Caco-2 (cell line): Measurements from ENCODE around the gene EEF2. TPM values are rescaled to one million over a fixed set of nuclear protein-coding genes. Genes with fewer than 3 reads are reported as not detected.

ENCODE experiments used
- BruUV-seq: library from RNA; stranded (reverse); fragments of 400-500 nt; replicated peaks from 2 replicates; lab custom pipeline; 2021; lab: Mats Ljungman, UMichigan
- CTCF ChIA-PET: fragments of 300-600 bp; sonication (Branson Sonifier 250); formaldehyde crosslinking; loops from one replicate; lab custom pipeline; 2022; ENCODE audit warnings: antibody characterized with exemption; lab: Charles Lee
- POLR2A ChIA-PET: fragments of 300-600 bp; sonication (Branson Sonifier 250); formaldehyde crosslinking; loops from one replicate; lab custom pipeline; 2022; ENCODE audit warnings: antibody characterized with exemption; lab: Charles Lee
- DNase-seq, 2 experiments: peaks; one replicate each; pipeline versions ENCODE4 v3.0.0 to v3.0.0-alpha.2; 2020 to 2022
- H3K27me3 ChIP-seq: replicated peaks from 2 replicates; pipeline ENCODE4 v1.6.0; 2011; ENCODE audit warnings: low read length; ENCODE audit not compliant: control insufficient read depth, insufficient read depth
- H3K36me3 ChIP-seq: 2 replicates; pipeline ENCODE4 v1.5.1; 2011; ENCODE audit warnings: low read length; ENCODE audit not compliant: control insufficient read depth, insufficient read depth
- H3K4me1 ChIP-seq: fragments of 250-450 bp; sonication (Bioruptor Pico); 2 replicates; pipeline ENCODE4 v1.5.1; 2020; ENCODE audit warnings: mild to moderate bottlenecking
- H3K4me3 ChIP-seq: 2 replicates; pipeline ENCODE4 v1.5.1; 2011; ENCODE audit warnings: low read depth, mild to moderate bottlenecking, control low read depth, low read length
- H3K9me3 ChIP-seq: fragments of 250-450 bp; sonication (Bioruptor Pico); 2 replicates; pipeline ENCODE4 v1.5.1; 2020; ENCODE audit warnings: mild to moderate bottlenecking, moderate library complexity
- H3K27ac Mint-ChIP-seq: one replicate; pipeline ENCODE4 v1.8.0; 2022; ENCODE audit warnings: mixed read lengths; ENCODE audit not compliant: unreplicated experiment
- H3K27me3 Mint-ChIP-seq: one replicate; pipeline ENCODE4 v1.8.0; 2022; ENCODE audit warnings: mixed read lengths; ENCODE audit not compliant: insufficient read depth, unreplicated experiment
- H3K36me3 Mint-ChIP-seq: one replicate; pipeline ENCODE4 v1.8.0; 2022; ENCODE audit warnings: mild to moderate bottlenecking, mixed read lengths; ENCODE audit not compliant: insufficient read depth, unreplicated experiment
- H3K4me1 Mint-ChIP-seq: one replicate; pipeline ENCODE4 v1.8.0; 2022; ENCODE audit warnings: low read depth, mixed read lengths; ENCODE audit not compliant: unreplicated experiment
- H3K4me3 Mint-ChIP-seq: one replicate; pipeline ENCODE4 v1.8.0; 2022; ENCODE audit warnings: mild to moderate bottlenecking, moderate library complexity, mixed read lengths; ENCODE audit not compliant: unreplicated experiment
- H3K9me3 Mint-ChIP-seq: one replicate; pipeline ENCODE4 v1.8.0; 2022; ENCODE audit warnings: mixed read lengths; ENCODE audit not compliant: unreplicated experiment
- CTCF ChIP-seq, 2 experiments: fragments of 200-600 bp in 1 of 2; IDR thresholded peaks; 1 replicate in 1 of 2; 2 replicates in 1 of 2; pipeline versions ENCODE4 v1.5.1 to v1.8.0; 2011 to 2022; ENCODE audit warnings: antibody characterized with exemption in 1 of 2, control low read depth in 1 of 2, inconsistent platforms in 1 of 2, low read depth in 1 of 2, low read length in 1 of 2, mild to moderate bottlenecking in 1 of 2, moderate library complexity in 1 of 2; ENCODE audit not compliant: insufficient read depth in 1 of 2, severe bottlenecking in 1 of 2, unreplicated experiment in 1 of 2
- intact Hi-C: fragments of 100-400 bp; cut with micrococcal nuclease; formaldehyde crosslinking; loops from one replicate; pipeline ENCODE4 v1.10.0; 2022; ENCODE audit not compliant: unreplicated experiment
- total RNA-seq: library from RNA; stranded (reverse); gene quantifications from 2 replicates; pipeline ENCODE4 v1.2.3, GENCODE V29; 2022

EEF2 gene
- total RNA-seq, 1 experiment from 2014 or later: 2,157 TPM

GRCh38 chr19:3986260-3987041 is 1.2 kb upstream of the EEF2 start:
- H3K27ac Mint-ChIP-seq: peak overlapping the region; percentile 88
- peak; percentile 67 to 73 for DNase-seq
- ChIA-PET POLR2A (no interaction called here), CTCF (no interaction called here)
- Histone ChIP-seq H3K4me1 (peaks cover 12% of the 10 kb centered on the region), H3K27me3 (no peaks in the 10 kb centered on the region), H3K4me3 (peak overlapping the region; percentile 37), H3K36me3 (peaks cover 21% of the 10 kb centered on the region), H3K9me3 (no peaks in the 10 kb centered on the region)
- intact Hi-C loops: loop anchor here (10.0 kb wide), 1 partner anchor 78 kb away; the partner anchor contains the start of gene ZBTB7A
- BruUV-seq: no TSS peak
- H3K4me1 Mint-ChIP-seq: peaks cover 13% of the 10 kb centered on the region
- H3K27me3 Mint-ChIP-seq: no peaks in the 10 kb centered on the region
- peak overlapping the region; percentile 89 for H3K4me3 Mint-ChIP-seq
- peaks cover 57% of the 10 kb centered on the region for H3K36me3 Mint-ChIP-seq
- peak; percentile 31 to 56 for TF ChIP-seq CTCF (IDR thresholded peaks at IDR 0.05; ENCODE audit: insufficient read depth in 1 of 2, low read depth in 1 of 2, low read length in 1 of 2, severe bottlenecking in 1 of 2, unreplicated experiment in 1 of 2)
- H3K9me3 Mint-ChIP-seq: peaks cover 10% of the 10 kb centered on the region

GRCh38 chr19:3985643-3986259 is 488 bp upstream of the EEF2 start:
- Mint-ChIP-seq H3K4me1 (peaks cover 9% of the 10 kb centered on the region), H3K9me3 (peaks cover 5% of the 10 kb centered on the region), H3K27me3 (no peaks in the 10 kb centered on the region), H3K36me3 (peaks cover 64% of the 10 kb centered on the region), H3K4me3 (peak overlapping the region; percentile 89), H3K27ac (peak overlapping the region; percentile 96)
- H3K27me3 ChIP-seq: no peaks in the 10 kb centered on the region
- intact Hi-C loops: loop anchor here (10.0 kb wide), 1 partner anchor 79 kb away; the partner anchor contains the start of gene ZBTB7A
- no peak for DNase-seq
- POLR2A ChIA-PET: interaction anchor here (0.6 to 1.5 kb wide), 7 partner anchors 16 to 358 kb away, joined by 3 to 67 read pairs (median 5); partner anchors contain the start of genes DAPK3, MPND, MRPL54 and PIAS4
- TF ChIP-seq CTCF (IDR thresholded peaks at IDR 0.05; ENCODE audit: insufficient read depth in 1 of 2, low read depth in 1 of 2, low read length in 1 of 2, severe bottlenecking in 1 of 2, unreplicated experiment in 1 of 2): no peak
- CTCF ChIA-PET: interaction anchor here (0.6 to 1.1 kb wide), 3 partner anchors 15 to 154 kb away, joined by 3 to 5 read pairs (median 4); partner anchors contain the start of gene DAPK3
- H3K9me3 ChIP-seq: no peaks in the 10 kb centered on the region
- H3K4me3 ChIP-seq: peak overlapping the region; percentile 98
- peaks cover 28% of the 10 kb centered on the region for H3K36me3 ChIP-seq
- no TSS peak for BruUV-seq
- H3K4me1 ChIP-seq: peaks cover 12% of the 10 kb centered on the region

- TF ChIP-seq CTCF (IDR thresholded peaks at IDR 0.05; ENCODE audit: insufficient read depth in 1 of 2, low read depth in 1 of 2, low read length in 1 of 2, severe bottlenecking in 1 of 2, unreplicated experiment in 1 of 2): no peak
- Mint-ChIP-seq H3K27ac (peak overlapping the region; percentile 96), H3K9me3 (no peaks in the 10 kb centered on the region), H3K36me3 (peaks cover 68% of the 10 kb centered on the region), H3K4me1 (peaks cover 6% of the 10 kb centered on the region), H3K4me3 (peak overlapping the region; percentile 89), H3K27me3 (no peaks in the 10 kb centered on the region)
- Histone ChIP-seq H3K27me3 (no peaks in the 10 kb centered on the region), H3K4me3 (peak overlapping the region; percentile 98), H3K36me3 (peaks cover 36% of the 10 kb centered on the region), H3K4me1 (peaks cover 12% of the 10 kb centered on the region), H3K9me3 (no peaks in the 10 kb centered on the region)
- DNase-seq: no peak
- CTCF ChIA-PET: no interaction called here
- POLR2A ChIA-PET: interaction anchor here (1.0 to 1.5 kb wide), 2 partner anchors 15 to 24 kb away, joined by 4 to 67 read pairs; partner anchors contain the start of gene DAPK3
- intact Hi-C loops: loop anchor here (10.0 kb wide), 1 partner anchor 80 kb away; the partner anchor contains the start of gene ZBTB7A
- no TSS peak for BruUV-seq
Measured at GRCh38 chr19:3984584-3984907, 717 bp downstream of the EEF2 start.
